Fibroblast of mammary gland (primary cell): ENCODE data around the gene TMEM187.
"Not testable (repeated sequence)": the region's sequence is repeated elsewhere in the genome, so short reads cannot be mapped to it uniquely, and the experiment has no call there.

ENCODE experiments used
- DNase-seq: peaks from one replicate; pipeline ENCODE4 v3.0.0-alpha.2; 2010; ENCODE audit warnings: low read depth
- H3K4me3 ChIP-seq: 2 replicates; pipeline ENCODE4 v1.5.1; 2011; ENCODE audit warnings: low read depth, mild to moderate bottlenecking, low read length, moderate library complexity; ENCODE audit not compliant: control insufficient read depth
- TF ChIP-seq, protein P1 (sequence below): conservative IDR thresholded peaks from 2 replicates; pipeline ENCODE4 v1.5.1; 2011; ENCODE audit warnings: low read depth, low read length, inconsistent platforms; ENCODE audit not compliant: control insufficient read depth, insufficient read depth

TMEM187 gene

DNA sequence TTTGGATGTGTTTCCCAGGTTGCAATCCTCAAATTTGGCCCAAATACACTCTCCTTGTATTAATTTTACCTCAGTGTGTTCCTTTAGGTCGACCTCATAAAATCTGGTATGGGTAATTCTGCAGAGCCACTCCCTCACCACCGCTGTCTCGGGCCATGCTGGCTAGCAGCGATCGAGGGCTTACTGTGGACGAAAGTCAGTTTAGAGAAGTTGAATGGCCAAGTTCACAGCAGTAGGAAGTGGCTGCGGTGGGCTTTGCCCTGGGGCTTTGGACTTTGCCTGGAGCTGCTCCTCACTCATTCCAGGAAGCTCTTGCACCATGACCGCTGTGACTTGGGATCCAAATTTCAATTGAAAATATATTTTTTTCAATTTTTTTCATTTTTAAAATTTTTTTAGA, 19.6 kb downstream of the TMEM187 start:
- DNase-seq, result no peak
- H3K4me3 ChIP-seq, result no peak overlapping the region
- TF ChIP-seq, protein P1, sequence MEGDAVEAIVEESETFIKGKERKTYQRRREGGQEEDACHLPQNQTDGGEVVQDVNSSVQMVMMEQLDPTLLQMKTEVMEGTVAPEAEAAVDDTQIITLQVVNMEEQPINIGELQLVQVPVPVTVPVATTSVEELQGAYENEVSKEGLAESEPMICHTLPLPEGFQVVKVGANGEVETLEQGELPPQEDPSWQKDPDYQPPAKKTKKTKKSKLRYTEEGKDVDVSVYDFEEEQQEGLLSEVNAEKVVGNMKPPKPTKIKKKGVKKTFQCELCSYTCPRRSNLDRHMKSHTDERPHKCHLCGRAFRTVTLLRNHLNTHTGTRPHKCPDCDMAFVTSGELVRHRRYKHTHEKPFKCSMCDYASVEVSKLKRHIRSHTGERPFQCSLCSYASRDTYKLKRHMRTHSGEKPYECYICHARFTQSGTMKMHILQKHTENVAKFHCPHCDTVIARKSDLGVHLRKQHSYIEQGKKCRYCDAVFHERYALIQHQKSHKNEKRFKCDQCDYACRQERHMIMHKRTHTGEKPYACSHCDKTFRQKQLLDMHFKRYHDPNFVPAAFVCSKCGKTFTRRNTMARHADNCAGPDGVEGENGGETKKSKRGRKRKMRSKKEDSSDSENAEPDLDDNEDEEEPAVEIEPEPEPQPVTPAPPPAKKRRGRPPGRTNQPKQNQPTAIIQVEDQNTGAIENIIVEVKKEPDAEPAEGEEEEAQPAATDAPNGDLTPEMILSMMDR, result no peak

DNA sequence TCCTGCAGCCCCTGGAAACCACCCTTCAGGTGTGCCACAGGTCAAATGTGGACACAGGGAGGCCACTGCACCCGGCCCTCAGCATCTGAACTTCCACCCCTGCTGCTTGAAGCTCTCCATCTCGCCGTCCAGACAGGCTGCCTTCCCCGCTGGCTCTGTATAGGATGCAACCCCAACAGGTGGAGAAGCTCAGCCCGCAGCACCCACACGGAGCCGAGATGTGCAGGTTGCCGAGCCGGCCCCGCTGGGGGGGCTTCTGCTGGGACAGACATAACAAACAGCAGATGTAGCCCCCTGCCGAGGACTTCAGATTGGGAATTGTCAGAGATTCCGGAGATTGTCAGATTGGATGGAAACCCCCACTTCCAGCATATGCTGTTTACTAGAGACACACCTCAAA, 20.5 kb downstream of the TMEM187 start:
- no peak for DNase-seq
- TF ChIP-seq, protein P1, result no peak
- H3K4me3 ChIP-seq, result no peak overlapping the region

GRCh38 chrX:153993978-153994377, 21.4 kb downstream of the TMEM187 start:
- no peak overlapping the region for H3K4me3 ChIP-seq
- TF ChIP-seq, protein P1, result no peak
- DNase-seq, result no peak

GRCh38 chrX:153994398-153994797, 21.8 kb downstream of the TMEM187 start:
- H3K4me3 ChIP-seq, DNase-seq: not testable (repeated sequence)

- TF ChIP-seq, protein P1, result no peak
- H3K4me3 ChIP-seq, result no peak overlapping the region
- DNase-seq, result no peak
Measured at GRCh38 chrX:153995504-153995903, 22.9 kb downstream of the TMEM187 start.

GRCh38 chrX:153999359-154000037, 26.9 kb downstream of the TMEM187 start:
- no peak for DNase-seq
- TF ChIP-seq, protein P1, result no peak

DNA sequence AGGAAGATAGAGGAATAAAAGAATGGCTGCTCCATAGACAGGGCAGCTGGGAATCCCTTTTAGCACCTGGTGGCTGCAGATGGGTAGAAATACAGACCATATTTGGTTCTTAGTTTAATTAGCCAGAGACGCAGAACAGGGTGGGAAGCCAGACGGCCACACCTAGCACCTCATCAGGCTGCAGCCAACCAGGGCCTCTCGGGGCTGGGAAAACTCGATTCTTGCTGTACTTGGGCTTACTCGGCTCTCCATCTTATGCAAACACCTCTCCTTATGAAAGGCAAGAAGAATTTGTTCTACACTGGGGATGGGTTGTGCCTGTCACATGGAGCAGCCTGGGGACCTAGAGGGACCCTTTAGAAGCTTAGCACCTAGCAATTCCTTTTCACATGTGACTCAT, 27.5 kb downstream of the TMEM187 start:
- no peak for DNase-seq
- H3K4me3 ChIP-seq, result no peak overlapping the region
- TF ChIP-seq, protein P1, result no peak

More at GRCh38 chrX:153999359-154000037, 26.9 kb downstream of the TMEM187 start:
- no peak overlapping the region for H3K4me3 ChIP-seq
